ENCODE results near the gene HK1.

- TF ChIP-seq, protein P1, sequence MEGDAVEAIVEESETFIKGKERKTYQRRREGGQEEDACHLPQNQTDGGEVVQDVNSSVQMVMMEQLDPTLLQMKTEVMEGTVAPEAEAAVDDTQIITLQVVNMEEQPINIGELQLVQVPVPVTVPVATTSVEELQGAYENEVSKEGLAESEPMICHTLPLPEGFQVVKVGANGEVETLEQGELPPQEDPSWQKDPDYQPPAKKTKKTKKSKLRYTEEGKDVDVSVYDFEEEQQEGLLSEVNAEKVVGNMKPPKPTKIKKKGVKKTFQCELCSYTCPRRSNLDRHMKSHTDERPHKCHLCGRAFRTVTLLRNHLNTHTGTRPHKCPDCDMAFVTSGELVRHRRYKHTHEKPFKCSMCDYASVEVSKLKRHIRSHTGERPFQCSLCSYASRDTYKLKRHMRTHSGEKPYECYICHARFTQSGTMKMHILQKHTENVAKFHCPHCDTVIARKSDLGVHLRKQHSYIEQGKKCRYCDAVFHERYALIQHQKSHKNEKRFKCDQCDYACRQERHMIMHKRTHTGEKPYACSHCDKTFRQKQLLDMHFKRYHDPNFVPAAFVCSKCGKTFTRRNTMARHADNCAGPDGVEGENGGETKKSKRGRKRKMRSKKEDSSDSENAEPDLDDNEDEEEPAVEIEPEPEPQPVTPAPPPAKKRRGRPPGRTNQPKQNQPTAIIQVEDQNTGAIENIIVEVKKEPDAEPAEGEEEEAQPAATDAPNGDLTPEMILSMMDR (conservative IDR thresholded peaks at IDR 0.05; ENCODE audit: low read depth, low read length): no peak
- no peak for TF ChIP-seq USF2 (IDR thresholded peaks at IDR 0.05; ENCODE audit: low read depth, low read length)
- no peak for TF ChIP-seq POLR2A (IDR thresholded peaks at IDR 0.05; ENCODE audit: low read depth, low read length)
- TF ChIP-seq RFX5 (IDR thresholded peaks at IDR 0.05; ENCODE audit: low read depth, low read length): no peak
- no peak for TF ChIP-seq CEBPB (IDR thresholded peaks at IDR 0.05; ENCODE audit: low read depth, low read length)
- TF ChIP-seq CHD1 (IDR thresholded peaks at IDR 0.05; ENCODE audit: low read depth, low read length): no peak
- no peak for TF ChIP-seq BHLHE40 (IDR thresholded peaks at IDR 0.05; ENCODE audit: low read depth, low read length)
- no peak for TF ChIP-seq RAD21 (IDR thresholded peaks at IDR 0.05; ENCODE audit: low read length)
- no peak for TF ChIP-seq RCOR1 (IDR thresholded peaks at IDR 0.05; ENCODE audit: insufficient replicate concordance, low read length)
- TF ChIP-seq FOS (IDR thresholded peaks at IDR 0.05; ENCODE audit: low read depth, low read length): no peak
- TF ChIP-seq SMC3 (IDR thresholded peaks at IDR 0.05; ENCODE audit: low read depth, low read length): no peak
- no peak for TF ChIP-seq MXI1 (IDR thresholded peaks at IDR 0.05; ENCODE audit: borderline replicate concordance, low read depth, low read length)
- no peak for TF ChIP-seq MAZ (IDR thresholded peaks at IDR 0.05; ENCODE audit: borderline replicate concordance, low read depth, low read length)
- no peak for TF ChIP-seq MAFK (IDR thresholded peaks at IDR 0.05; ENCODE audit: low read depth, low read length)
Measured at GRCh38 chr10:69403066-69403465, 124.8 kb downstream of the HK1 start.
